K562 (cell line): ENCODE data around the gene RBM34. TPM values are rescaled to one million over a fixed set of nuclear protein-coding genes. Genes with fewer than 3 reads are reported as not detected.

Source experiments
- ATAC-seq: fragments of 200-7000 bp; cut with Tn5 transposase; 3 replicates; pipeline ENCODE4 v1.9.1; 2020; ENCODE audit warnings: moderate library complexity
- BruUV-seq: library from RNA; stranded (reverse); fragments of 400-500 nt; replicated peaks from 2 replicates; lab custom pipeline; 2021; lab: Mats Ljungman, UMichigan
- CTCF ChIA-PET: fragments of 300-600 bp; formaldehyde crosslinking; extraction: SDS; loops from one replicate; lab custom pipeline; 2021; ENCODE audit warnings: low intra/inter-chr PET ratio; lab: Yijun Ruan, JAX
- POLR2A ChIA-PET: fragments of 300-600, 350-650 bp; sonication (Branson Sonifier 250); formaldehyde crosslinking; extraction: SDS; loops from one replicate; lab custom pipeline; 2021; ENCODE audit warnings: antibody characterized with exemption, inconsistent platforms; lab: Yijun Ruan, JAX
- DNase-seq, 4 experiments: peaks; one replicate each; pipeline versions ENCODE4 v3.0.0 to v3.0.0-alpha.2; 2011 to 2018; ENCODE audit warnings: low spot score in 3 of 4, mixed read lengths in 3 of 4; ENCODE audit errors: extremely low read depth in 1 of 4
- FAIRE-seq: peaks from 2 replicates; lab custom pipeline; 2011; peaks lifted over from hg19 to GRCh38; lab: Jason Lieb, UNC
- H2AFZ ChIP-seq: 2 replicates; pipeline ENCODE4 v1.6.0; 2011; ENCODE audit warnings: low read depth, low read length, control low read depth, inconsistent platforms
- H3K27ac ChIP-seq: fragments of 200-600 bp; 3 replicates; pipeline ENCODE4 v1.8.0; 2011; ENCODE audit warnings: low read depth, mild to moderate bottlenecking, control low read depth, inconsistent platforms, low read length, moderate library complexity, mixed read lengths; ENCODE audit errors: extremely low read depth
- H3K27me3 ChIP-seq, 2 experiments: fragments of 300-600 bp in 1 of 2; 2 replicates in 1 of 2; 3 replicates in 1 of 2; pipeline versions ENCODE4 v1.6.0 to v1.8.0; 2011; ENCODE audit warnings: inconsistent platforms in 2 of 2, low read length in 2 of 2, mild to moderate bottlenecking in 1 of 2, mixed read lengths in 1 of 2, moderate library complexity in 1 of 2; ENCODE audit not compliant: control insufficient read depth in 2 of 2, insufficient read depth in 2 of 2
- H3K36me3 ChIP-seq: fragments of 300-600 bp; 3 replicates; pipeline ENCODE4 v1.8.0; 2011; ENCODE audit warnings: mild to moderate bottlenecking, low read length, inconsistent platforms; ENCODE audit not compliant: control insufficient read depth, insufficient read depth
- H3K4me1 ChIP-seq, 2 experiments: fragments of 200-600 bp in 1 of 2; replicated peaks in 1 of 2; 2 replicates in 1 of 2; 3 replicates in 1 of 2; pipeline versions ENCODE4 v1.5.1 to v1.8.0; 2011; ENCODE audit warnings: inconsistent platforms in 2 of 2, low read length in 2 of 2, mild to moderate bottlenecking in 1 of 2, mixed read lengths in 1 of 2, moderate library complexity in 1 of 2; ENCODE audit not compliant: control insufficient read depth in 2 of 2, insufficient read depth in 2 of 2
- H3K4me2 ChIP-seq: 2 replicates; pipeline ENCODE4 v1.6.1; 2011; ENCODE audit warnings: low read length, control low read depth, inconsistent platforms, mixed read lengths; ENCODE audit not compliant: insufficient read depth
- H3K4me3 ChIP-seq: fragments of 200-600 bp; sonication (generic), shearing (Covaris generic); 2 replicates; pipeline ENCODE4 v1.5.1; 2016; ENCODE audit warnings: control low read depth, inconsistent platforms
- H3K79me2 ChIP-seq: fragments of 200-600 bp; 3 replicates; pipeline ENCODE4 v1.8.0; 2011; ENCODE audit warnings: low read length, inconsistent platforms; ENCODE audit not compliant: control insufficient read depth, insufficient read depth
- H3K9ac ChIP-seq, 2 experiments: 2 replicates each; pipeline versions ENCODE4 v1.6.0 to v1.6.1; 2011; ENCODE audit warnings: low read depth in 2 of 2, low read length in 2 of 2, control low read depth in 1 of 2, inconsistent platforms in 1 of 2, mild to moderate bottlenecking in 1 of 2, mixed read lengths in 1 of 2; ENCODE audit not compliant: insufficient read depth in 1 of 2
- H3K9me1 ChIP-seq: one replicate; pipeline ENCODE4 v1.6.0; 2011; ENCODE audit warnings: inconsistent platforms, mild to moderate bottlenecking, low read length, moderate library complexity; ENCODE audit not compliant: control insufficient read depth, insufficient read depth
- H3K9me3 ChIP-seq: replicated peaks from 2 replicates; pipeline ENCODE4 v1.5.1; 2011; ENCODE audit warnings: low read depth, low read length, inconsistent platforms; ENCODE audit not compliant: control insufficient read depth, insufficient read depth
- H4K20me1 ChIP-seq: replicated peaks from 2 replicates; pipeline ENCODE4 v1.6.1; 2011; ENCODE audit warnings: low read length, inconsistent platforms, mixed read lengths; ENCODE audit not compliant: control insufficient read depth, insufficient read depth
- HDAC3 ChIP-seq: fragments of 450-650 bp; IDR thresholded peaks from 2 replicates; pipeline ENCODE4 v1.6.1; 2018; ENCODE audit warnings: borderline replicate concordance, mild to moderate bottlenecking, moderate library complexity; ENCODE audit not compliant: partially characterized antibody
- HMGN3 ChIP-seq: IDR thresholded peaks from 2 replicates; pipeline ENCODE4 v1.6.1; 2011; ENCODE audit warnings: borderline replicate concordance, low read depth, mild to moderate bottlenecking, mixed read lengths, low read length; ENCODE audit not compliant: insufficient read length; ENCODE audit errors: extremely low read depth
- HMGXB4 ChIP-seq: sonication (generic); formaldehyde crosslinking; IDR thresholded peaks from 2 replicates; pipeline ENCODE4 v1.8.1; 2023; ENCODE audit warnings: mild to moderate bottlenecking, missing genetic modification reagents
- POLR2AphosphoS5 ChIP-seq: IDR thresholded peaks from 2 replicates; pipeline ENCODE4 v1.6.1; 2011; ENCODE audit warnings: mild to moderate bottlenecking, low read depth, low read length, moderate library complexity; ENCODE audit not compliant: control insufficient read depth, insufficient read depth
- RBFOX2 ChIP-seq: fragments of 200-400 bp; formaldehyde crosslinking; IDR thresholded peaks from 2 replicates; pipeline ENCODE4 v1.6.1; 2017; ENCODE audit warnings: low read depth, mild to moderate bottlenecking, low read length, moderate library complexity
- SRF ChIP-seq, 2 experiments: fragments of 250-450, 450-650 bp in 1 of 2; sonication (Bioruptor Pico) in 1 of 2; sonication (generic) in 1 of 2; formaldehyde crosslinking; IDR thresholded peaks; 2 replicates each; pipeline versions ENCODE4 v1.5.0 to v1.5.1; 2020 to 2022; ENCODE audit warnings: mild to moderate bottlenecking in 1 of 2, missing genetic modification reagents in 1 of 2
- WGBS: fragments of 100-300 bp; shearing (Covaris generic); methylation state at CpG from one replicate; pipeline ENCODE4 v1.1.6; 2016; ENCODE audit warnings: low coverage, mixed read lengths; ENCODE audit not compliant: insufficient coverage; ENCODE audit errors: missing lambda C conversion rate; 5-methylcytosine and 5-hydroxymethylcytosine counted together
- in situ Hi-C: fragments of 300-500 bp; cut with MboI; formaldehyde crosslinking; loops from 4 replicates; pipeline ENCODE4 v1.15.0; 2018; ENCODE audit warnings: inconsistent platforms, mixed read lengths
- intact Hi-C: fragments of 100-400 bp; cut with micrococcal nuclease; formaldehyde crosslinking; loops from 2 replicates; pipeline ENCODE4 v1.14.2; 2022
- polyA plus RNA-seq, 8 experiments: library from polyadenylated mRNA; depleted of rRNA in 4 of 8; stranded (reverse) in 5 of 8; unstranded in 3 of 8; fragments of >200 nt; fragmentation: Nextera tagmentation in 2 of 8; fragmentation: Illumina TruSeq in 1 of 8; extraction: Ambion mirVana in 2 of 8; extraction: Trizol in 1 of 8; gene quantifications; 2 replicates each; pipeline versions ENCODE4 v1.2.1 to v1.2.3, GENCODE V29; 2011 to 2014; ENCODE audit warnings: inconsistent platforms in 1 of 8, missing spikeins in 1 of 8
- total RNA-seq, 7 experiments: library from RNA; depleted of rRNA in 6 of 7; stranded (reverse); fragments of >200 nt in 6 of 7; fragmentation: Illumina TruSeq in 2 of 7; extraction: Trizol in 2 of 7; gene quantifications; 2 replicates each; pipeline versions ENCODE4 v1.2.1 to v1.2.3, GENCODE V29; 2011 to 2021; ENCODE audit warnings: low replicate concordance in 1 of 7
- TF ChIP-seq, protein P1 (sequence below): IDR thresholded peaks from 2 replicates; pipeline ENCODE4 v1.6.1; 2011; ENCODE audit warnings: borderline replicate concordance, low read depth, mild to moderate bottlenecking, moderate library complexity, low read length; ENCODE audit not compliant: insufficient read depth, poor library complexity, severe bottlenecking
- TF ChIP-seq, protein P2 (sequence below): fragments of 250-450 bp; sonication (Bioruptor Pico); IDR thresholded peaks from 2 replicates; pipeline ENCODE4 v1.5.0; 2022; ENCODE audit warnings: mild to moderate bottlenecking

Gene RBM34
- total and polyA plus RNA-seq, 9 of the 15 experiments (the other 6 are each of a cell fraction or from before 2014, with no cell fraction given): 64.0 to 178 (median 124) TPM

DNA sequence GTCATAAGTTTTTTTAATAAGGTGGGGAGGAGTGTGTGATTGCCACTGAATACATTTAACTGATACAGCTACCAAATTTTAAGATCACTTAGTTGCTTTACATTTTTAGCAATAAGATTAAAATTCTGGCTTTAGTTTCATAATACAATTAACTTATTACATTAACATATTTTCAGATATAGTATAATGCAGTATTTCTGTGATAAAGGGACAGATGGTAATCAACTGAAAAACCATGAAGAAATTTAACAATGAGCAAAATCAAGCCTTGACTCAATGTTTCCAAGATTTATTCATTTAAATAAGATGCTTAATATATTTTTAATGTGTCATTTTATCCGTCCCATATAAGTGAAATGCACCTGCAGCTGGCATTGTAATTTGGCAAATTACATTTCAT, 36.4 kb downstream of the RBM34 start:
- CTCF ChIA-PET: interaction anchor here (0.7 kb wide), 1 partner anchor 752 kb away, joined by 3 read pairs; no protein-coding TSS in a partner anchor
- ATAC-seq (no peak), FAIRE-seq (no peak), DNase-seq (no peak)
- H3K36me3 ChIP-seq: peaks cover 76% of the 10 kb centered on the region
- POLR2A ChIA-PET: interaction anchor here (0.9 to 5.1 kb wide), 5 partner anchors 15 to 200 kb away, joined by 3 to 51 read pairs (median 4); no protein-coding TSS in a partner anchor
- in situ Hi-C loops (no loop called here), intact Hi-C loops (no loop called here)
- no peak overlapping the region for H3K27ac ChIP-seq
- 75% methylated on average over 1 of the region's 1 CpG for WGBS
- no peak overlapping the region for H2AFZ ChIP-seq
- H3K79me2 ChIP-seq: peaks cover 93% of the 10 kb centered on the region
- H3K4me3 ChIP-seq: no peak overlapping the region
- H3K9me1 ChIP-seq: no peaks in the 10 kb centered on the region
- BruUV-seq: no TSS peak
- H3K4me2 ChIP-seq: no peak overlapping the region
- peaks cover 13 to 18% of the 10 kb centered on the region in 2 experiments; a peak in 4 of 5 replicates for H3K4me1 ChIP-seq
- H3K27me3 ChIP-seq: no peaks in the 10 kb centered on the region
- H4K20me1 ChIP-seq: peaks cover 43% of the 10 kb centered on the region
- peak overlapping the region in 1 of 2 experiments; percentile 19; a peak in 1 of 4 replicates for H3K9ac ChIP-seq
- TF ChIP-seq, protein P1, sequence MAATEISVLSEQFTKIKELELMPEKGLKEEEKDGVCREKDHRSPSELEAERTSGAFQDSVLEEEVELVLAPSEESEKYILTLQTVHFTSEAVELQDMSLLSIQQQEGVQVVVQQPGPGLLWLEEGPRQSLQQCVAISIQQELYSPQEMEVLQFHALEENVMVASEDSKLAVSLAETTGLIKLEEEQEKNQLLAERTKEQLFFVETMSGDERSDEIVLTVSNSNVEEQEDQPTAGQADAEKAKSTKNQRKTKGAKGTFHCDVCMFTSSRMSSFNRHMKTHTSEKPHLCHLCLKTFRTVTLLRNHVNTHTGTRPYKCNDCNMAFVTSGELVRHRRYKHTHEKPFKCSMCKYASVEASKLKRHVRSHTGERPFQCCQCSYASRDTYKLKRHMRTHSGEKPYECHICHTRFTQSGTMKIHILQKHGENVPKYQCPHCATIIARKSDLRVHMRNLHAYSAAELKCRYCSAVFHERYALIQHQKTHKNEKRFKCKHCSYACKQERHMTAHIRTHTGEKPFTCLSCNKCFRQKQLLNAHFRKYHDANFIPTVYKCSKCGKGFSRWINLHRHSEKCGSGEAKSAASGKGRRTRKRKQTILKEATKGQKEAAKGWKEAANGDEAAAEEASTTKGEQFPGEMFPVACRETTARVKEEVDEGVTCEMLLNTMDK: no peak
- no peak for TF ChIP-seq HDAC3
- no peak for TF ChIP-seq HMGXB4 (CRISPR knock-in tag)
- TF ChIP-seq SRF (CRISPR knock-in tag; IDR thresholded peaks at IDR 0.05): no peak
- peak; percentile 50; the same call in 1 of the 2 replicates for TF ChIP-seq RBFOX2
- TF ChIP-seq, protein P2, sequence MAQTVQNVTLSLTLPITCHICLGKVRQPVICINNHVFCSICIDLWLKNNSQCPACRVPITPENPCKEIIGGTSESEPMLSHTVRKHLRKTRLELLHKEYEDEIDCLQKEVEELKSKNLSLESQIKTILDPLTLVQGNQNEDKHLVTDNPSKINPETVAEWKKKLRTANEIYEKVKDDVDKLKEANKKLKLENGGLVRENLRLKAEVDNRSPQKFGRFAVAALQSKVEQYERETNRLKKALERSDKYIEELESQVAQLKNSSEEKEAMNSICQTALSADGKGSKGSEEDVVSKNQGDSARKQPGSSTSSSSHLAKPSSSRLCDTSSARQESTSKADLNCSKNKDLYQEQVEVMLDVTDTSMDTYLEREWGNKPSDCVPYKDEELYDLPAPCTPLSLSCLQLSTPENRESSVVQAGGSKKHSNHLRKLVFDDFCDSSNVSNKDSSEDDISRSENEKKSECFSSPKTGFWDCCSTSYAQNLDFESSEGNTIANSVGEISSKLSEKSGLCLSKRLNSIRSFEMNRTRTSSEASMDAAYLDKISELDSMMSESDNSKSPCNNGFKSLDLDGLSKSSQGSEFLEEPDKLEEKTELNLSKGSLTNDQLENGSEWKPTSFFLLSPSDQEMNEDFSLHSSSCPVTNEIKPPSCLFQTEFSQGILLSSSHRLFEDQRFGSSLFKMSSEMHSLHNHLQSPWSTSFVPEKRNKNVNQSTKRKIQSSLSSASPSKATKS (CRISPR knock-in tag): no peak
- no peak for TF ChIP-seq HMGN3
- peak; percentile 30; the same call in 1 of the 2 replicates for TF ChIP-seq POLR2AphosphoS5
- no peaks in the 10 kb centered on the region for H3K9me3 ChIP-seq
